ENCODE measurements around the gene UBR1.
A peak's percentile ranks its signal among the peaks of the same experiment; 100 is the strongest.
"Not testable (repeated sequence)": the region's sequence is repeated elsewhere in the genome, so short reads cannot be mapped to it uniquely, and the experiment has no call there.

Gene UBR1

GRCh38 chr15:42964476-42964875 is 141.4 kb downstream of the UBR1 start:
- no peak for DNase-seq (ENCODE audit: low read depth)

- DNase-seq (ENCODE audit: low read depth): no peak
Measured at GRCh38 chr15:42955518-42955917, 150.3 kb downstream of the UBR1 start.

DNA sequence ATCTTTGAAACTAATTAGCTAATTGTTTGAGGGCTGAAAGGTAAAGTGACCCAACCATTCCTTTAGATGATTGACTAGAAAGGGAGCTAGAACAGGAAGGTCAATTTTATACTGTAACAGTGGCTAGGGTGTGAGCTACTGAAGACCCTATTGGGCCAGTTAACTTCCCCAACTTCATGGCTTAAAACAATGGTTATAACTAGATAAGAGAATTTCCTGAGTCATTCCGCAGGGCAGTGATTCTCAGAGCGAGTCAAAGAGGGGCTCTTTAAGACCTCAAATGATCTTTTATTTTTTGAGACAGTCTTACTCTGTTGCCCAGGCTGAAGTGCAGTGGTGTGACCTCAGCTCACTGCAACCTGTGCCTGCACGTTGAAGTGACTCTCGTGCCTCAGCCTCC is 151.5 kb downstream of the UBR1 start:
- DNase-seq (ENCODE audit: low read depth): no peak

- not testable (repeated sequence) for DNase-seq (ENCODE audit: low read depth)
Measured at GRCh38 chr15:42948898-42949297, 156.9 kb downstream of the UBR1 start.

GRCh38 chr15:42940527-42940926 is 165.3 kb downstream of the UBR1 start:
- no peak for DNase-seq (ENCODE audit: low read depth)

DNA sequence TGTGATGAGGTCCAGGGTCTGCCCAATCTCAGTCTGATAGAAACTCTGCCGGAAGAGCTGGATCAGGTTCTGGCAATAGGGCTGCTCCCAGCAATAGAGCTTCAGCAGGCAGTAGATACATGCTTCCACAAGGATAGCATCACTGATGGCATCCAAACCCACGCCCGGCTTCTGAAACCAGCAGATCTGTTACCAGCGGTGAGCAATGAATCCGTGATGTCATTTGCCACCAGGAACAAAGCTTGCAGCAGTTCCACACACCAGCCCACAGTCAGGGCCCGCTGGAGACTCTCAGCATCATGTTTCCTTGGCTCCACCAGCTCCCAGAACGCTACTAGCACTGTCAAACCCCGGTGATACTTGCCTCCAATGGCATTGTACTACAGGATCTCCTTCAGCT is 166.0 kb downstream of the UBR1 start:
- no peak for DNase-seq (ENCODE audit: low read depth)

DNA sequence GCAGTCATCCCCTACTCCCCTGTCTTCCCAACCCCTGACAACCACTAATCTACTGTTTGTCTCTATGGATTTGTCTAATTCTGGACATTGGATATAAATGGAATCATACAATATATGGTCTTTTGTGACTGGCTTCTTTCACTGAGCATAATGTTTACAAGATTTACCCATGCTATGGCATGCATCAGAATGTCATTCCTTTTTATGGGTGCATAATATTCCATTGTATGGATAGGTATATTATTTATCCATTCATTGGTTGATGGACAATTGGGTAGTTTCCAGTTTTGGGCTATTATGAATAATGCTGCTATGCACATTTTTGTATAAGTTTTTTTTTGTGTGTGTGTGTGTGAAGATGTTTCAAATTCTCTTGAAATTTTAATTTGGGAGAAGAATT is 168.7 kb downstream of the UBR1 start:
- no peak for DNase-seq (ENCODE audit: low read depth)

- DNase-seq (ENCODE audit: low read depth): no peak
Measured at GRCh38 chr15:42933886-42934667, 171.8 kb downstream of the UBR1 start.

DNA sequence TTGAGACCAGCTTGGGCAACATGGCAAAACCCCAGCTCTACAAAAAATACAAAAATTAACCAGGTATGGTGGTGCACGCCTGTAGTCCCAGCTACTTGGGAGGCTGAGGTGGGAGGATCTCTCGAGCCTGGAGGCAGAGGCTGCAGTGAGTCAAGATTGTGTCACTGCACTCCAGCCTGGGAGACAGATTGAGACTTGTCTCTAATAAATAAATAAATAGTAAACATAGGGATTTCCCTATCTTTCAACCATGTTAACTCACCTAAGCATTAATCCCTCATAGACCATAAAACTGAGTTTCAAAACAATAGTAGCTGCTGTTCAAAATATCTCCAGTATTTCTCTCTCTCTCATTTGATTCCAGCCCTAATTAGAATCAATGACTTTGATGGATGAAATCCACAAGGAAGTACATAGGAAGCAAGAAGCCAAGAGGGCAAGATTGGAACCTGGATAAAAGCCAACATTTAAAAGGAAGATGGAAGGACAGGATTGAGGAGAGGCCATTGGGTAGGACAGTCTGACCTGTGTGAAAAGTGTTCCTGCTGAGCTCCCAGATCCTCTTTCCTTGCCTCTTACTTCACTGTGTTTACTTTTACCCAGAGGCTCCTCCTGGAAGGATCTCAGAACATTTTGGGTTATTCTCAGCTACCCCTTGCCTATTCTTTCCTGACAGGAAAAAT is 172.9 kb downstream of the UBR1 start:
- DNase-seq (ENCODE audit: low read depth): no peak

- no peak for DNase-seq (ENCODE audit: low read depth)
Measured at GRCh38 chr15:42931702-42932486, 173.9 kb downstream of the UBR1 start.

DNA sequence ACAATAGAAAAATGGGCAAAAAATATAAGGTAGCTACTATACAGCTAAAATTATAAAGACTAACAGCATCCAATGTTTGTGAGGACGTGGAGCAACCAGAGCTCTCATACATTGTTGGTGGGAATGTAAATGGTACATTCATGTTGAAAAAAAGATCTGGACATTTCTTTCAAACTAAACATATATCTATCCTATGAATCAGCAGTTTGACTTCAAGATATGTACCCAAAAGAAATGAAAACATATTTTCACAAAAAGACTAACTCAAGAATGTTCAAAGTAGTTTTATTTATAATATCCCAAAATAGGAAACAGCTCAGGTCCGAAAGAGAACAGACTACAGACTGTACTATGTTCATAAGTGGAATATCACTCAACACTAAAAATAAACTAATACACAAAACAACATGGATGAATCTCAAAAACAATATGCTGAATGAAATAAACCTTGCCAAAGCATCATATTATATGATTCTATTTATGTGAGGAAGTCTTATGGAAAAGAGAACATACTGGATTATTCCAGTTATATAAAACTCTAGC is 176.5 kb downstream of the UBR1 start:
- DNase-seq (ENCODE audit: low read depth): no peak

GRCh38 chr15:42921342-42921731 is 184.5 kb downstream of the UBR1 start:
- DNase-seq (ENCODE audit: low read depth): peak; percentile 36

GRCh38 chr15:42920519-42921341 is 185.1 kb downstream of the UBR1 start, which contains the start of gene TTBK2:
Gene TTBK2 (minus strand): TSS chr15:42920778. CDS start chr15:42878617, 42,161 bp downstream.
- DNase-seq (ENCODE audit: low read depth): peak; percentile 96

- DNase-seq (ENCODE audit: low read depth): peak; percentile 14
Measured at GRCh38 chr15:42919799-42920518, 185.9 kb downstream of the UBR1 start.

- DNase-seq (ENCODE audit: low read depth): no peak
Measured at GRCh38 chr15:42919308-42919707, 186.5 kb downstream of the UBR1 start.

GRCh38 chr15:42918047-42918446 is 187.8 kb downstream of the UBR1 start:
- DNase-seq (ENCODE audit: low read depth): no peak

- DNase-seq (ENCODE audit: low read depth): no peak
Measured at GRCh38 chr15:42915654-42916315, 190.1 kb downstream of the UBR1 start.

GRCh38 chr15:42914728-42915497 is 190.9 kb downstream of the UBR1 start:
- no peak for DNase-seq (ENCODE audit: low read depth)

DNA sequence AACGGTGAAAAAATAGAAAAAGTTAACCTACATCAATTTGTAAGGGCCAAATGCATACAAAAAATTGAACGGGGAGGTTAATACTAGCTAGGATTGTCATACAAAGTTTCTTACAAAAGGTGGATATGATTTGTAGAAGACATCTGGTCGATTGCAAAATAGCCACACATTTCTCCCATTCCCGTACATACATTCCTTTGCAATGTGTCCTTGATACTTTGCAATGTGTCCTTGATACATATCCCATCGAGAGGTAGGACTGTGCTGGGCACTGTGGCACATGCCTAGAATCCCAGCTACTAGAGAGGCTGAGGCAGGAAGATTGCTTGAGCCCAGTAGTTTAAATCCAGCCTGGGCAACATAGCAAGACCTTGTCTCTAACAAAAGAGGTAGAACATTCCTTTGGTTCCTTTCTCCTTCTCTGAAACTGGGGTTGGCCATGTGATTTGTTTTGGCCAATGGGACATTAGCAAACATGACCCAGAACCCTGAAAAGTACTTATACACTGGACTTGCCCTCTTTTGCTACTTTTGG is 194.7 kb downstream of the UBR1 start:
- DNase-seq (ENCODE audit: low read depth): no peak

Data from stimulated activated CD8-positive, alpha-beta memory T cell treated with anti-CD3 and anti-CD28 coated beads, Interleukin-12 subunit alpha, Interleukin-12 subunit beta, amount 100 ng/mL, for 1 hour (primary cell).